Measurements from ENCODE around the gene DMAP1.

Gene DMAP1

GRCh38 chr1:44265656-44266358, 52.5 kb downstream of the DMAP1 start:
- H3K9me3 ChIP-seq (ENCODE audit: insufficient read depth, low read length) = no peaks in the 10 kb centered on the region
- H3K27ac ChIP-seq (ENCODE audit: low read length) = no peak overlapping the region
- no peak overlapping the region for H2AFZ ChIP-seq (ENCODE audit: low read depth, low read length)
- no peaks in the 10 kb centered on the region for H3K27me3 ChIP-seq (ENCODE audit: low read depth, low read length)
- H3K79me2 ChIP-seq (ENCODE audit: low read length) = no peaks in the 10 kb centered on the region
- no peaks in the 10 kb centered on the region for H3K36me3 ChIP-seq (replicated peaks; ENCODE audit: low read depth, low read length)
- no peaks in the 10 kb centered on the region for H4K20me1 ChIP-seq (ENCODE audit: insufficient read depth, low read length)
- H3K4me3 ChIP-seq (ENCODE audit: low read length) = no peak overlapping the region
- peaks cover 10% of the 10 kb centered on the region; the same call in 1 of the 2 replicates for H3K4me1 ChIP-seq (ENCODE audit: low read length)
- no peak overlapping the region for H3K4me2 ChIP-seq (ENCODE audit: low read length)
- H3K9ac ChIP-seq (ENCODE audit: low read length) = no peak overlapping the region
- TF ChIP-seq EZH2phosphoT487 (IDR thresholded peaks at IDR 0.05; ENCODE audit: low read depth) (no peak), CTCF (IDR thresholded peaks at IDR 0.05; ENCODE audit: low read depth, low read length) (no peak)

- no peaks in the 10 kb centered on the region for H3K79me2 ChIP-seq (ENCODE audit: low read length)
- TF ChIP-seq EZH2phosphoT487 (IDR thresholded peaks at IDR 0.05; ENCODE audit: low read depth) = no peak
- TF ChIP-seq CTCF (IDR thresholded peaks at IDR 0.05; ENCODE audit: low read depth, low read length) = no peak
- no peak overlapping the region for H3K27ac ChIP-seq (ENCODE audit: low read length)
Measured at GRCh38 chr1:44266400-44267344, 53.4 kb downstream of the DMAP1 start.

GRCh38 chr1:44267438-44267837, 54.2 kb downstream of the DMAP1 start:
- H3K4me1 ChIP-seq (ENCODE audit: low read length) = peaks cover 10% of the 10 kb centered on the region; the same call in 1 of the 2 replicates
- no peak overlapping the region for H3K9ac ChIP-seq (ENCODE audit: low read length)

More at GRCh38 chr1:44266400-44267344, 53.4 kb downstream of the DMAP1 start:
- Histone ChIP-seq H4K20me1 (ENCODE audit: insufficient read depth, low read length) (no peaks in the 10 kb centered on the region), H3K36me3 (replicated peaks; ENCODE audit: low read depth, low read length) (no peaks in the 10 kb centered on the region), H2AFZ (ENCODE audit: low read depth, low read length) (no peak overlapping the region), H3K9ac (ENCODE audit: low read length) (no peak overlapping the region), H3K4me2 (ENCODE audit: low read length) (no peak overlapping the region), H3K4me1 (ENCODE audit: low read length) (peaks cover 10% of the 10 kb centered on the region; the same call in 1 of the 2 replicates), H3K27me3 (ENCODE audit: low read depth, low read length) (no peaks in the 10 kb centered on the region), H3K9me3 (ENCODE audit: insufficient read depth, low read length) (no peaks in the 10 kb centered on the region), H3K4me3 (ENCODE audit: low read length) (no peak overlapping the region)

More at GRCh38 chr1:44267438-44267837, 54.2 kb downstream of the DMAP1 start:
- Histone ChIP-seq H2AFZ (ENCODE audit: low read depth, low read length) (no peak overlapping the region), H3K79me2 (ENCODE audit: low read length) (no peaks in the 10 kb centered on the region), H3K4me3 (ENCODE audit: low read length) (no peak overlapping the region), H3K27ac (ENCODE audit: low read length) (no peak overlapping the region), H3K4me2 (ENCODE audit: low read length) (no peak overlapping the region), H3K27me3 (ENCODE audit: low read depth, low read length) (no peaks in the 10 kb centered on the region), H3K36me3 (replicated peaks; ENCODE audit: low read depth, low read length) (no peaks in the 10 kb centered on the region), H3K9me3 (ENCODE audit: insufficient read depth, low read length) (no peaks in the 10 kb centered on the region), H4K20me1 (ENCODE audit: insufficient read depth, low read length) (no peaks in the 10 kb centered on the region)
- TF ChIP-seq CTCF (IDR thresholded peaks at IDR 0.05; ENCODE audit: low read depth, low read length) (no peak), EZH2phosphoT487 (IDR thresholded peaks at IDR 0.05; ENCODE audit: low read depth) (no peak)

Data from OCI-LY3 (cell line).